Measurements from ENCODE around the gene POPDC2.
"Not testable (repeated sequence)": the region's sequence is repeated elsewhere in the genome, so short reads cannot be mapped to it uniquely, and the experiment has no call there.

Gene POPDC2, protein sequence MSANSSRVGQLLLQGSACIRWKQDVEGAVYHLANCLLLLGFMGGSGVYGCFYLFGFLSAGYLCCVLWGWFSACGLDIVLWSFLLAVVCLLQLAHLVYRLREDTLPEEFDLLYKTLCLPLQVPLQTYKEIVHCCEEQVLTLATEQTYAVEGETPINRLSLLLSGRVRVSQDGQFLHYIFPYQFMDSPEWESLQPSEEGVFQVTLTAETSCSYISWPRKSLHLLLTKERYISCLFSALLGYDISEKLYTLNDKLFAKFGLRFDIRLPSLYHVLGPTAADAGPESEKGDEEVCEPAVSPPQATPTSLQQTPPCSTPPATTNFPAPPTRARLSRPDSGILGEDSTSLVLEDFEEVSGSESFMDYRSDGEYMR

DNA sequence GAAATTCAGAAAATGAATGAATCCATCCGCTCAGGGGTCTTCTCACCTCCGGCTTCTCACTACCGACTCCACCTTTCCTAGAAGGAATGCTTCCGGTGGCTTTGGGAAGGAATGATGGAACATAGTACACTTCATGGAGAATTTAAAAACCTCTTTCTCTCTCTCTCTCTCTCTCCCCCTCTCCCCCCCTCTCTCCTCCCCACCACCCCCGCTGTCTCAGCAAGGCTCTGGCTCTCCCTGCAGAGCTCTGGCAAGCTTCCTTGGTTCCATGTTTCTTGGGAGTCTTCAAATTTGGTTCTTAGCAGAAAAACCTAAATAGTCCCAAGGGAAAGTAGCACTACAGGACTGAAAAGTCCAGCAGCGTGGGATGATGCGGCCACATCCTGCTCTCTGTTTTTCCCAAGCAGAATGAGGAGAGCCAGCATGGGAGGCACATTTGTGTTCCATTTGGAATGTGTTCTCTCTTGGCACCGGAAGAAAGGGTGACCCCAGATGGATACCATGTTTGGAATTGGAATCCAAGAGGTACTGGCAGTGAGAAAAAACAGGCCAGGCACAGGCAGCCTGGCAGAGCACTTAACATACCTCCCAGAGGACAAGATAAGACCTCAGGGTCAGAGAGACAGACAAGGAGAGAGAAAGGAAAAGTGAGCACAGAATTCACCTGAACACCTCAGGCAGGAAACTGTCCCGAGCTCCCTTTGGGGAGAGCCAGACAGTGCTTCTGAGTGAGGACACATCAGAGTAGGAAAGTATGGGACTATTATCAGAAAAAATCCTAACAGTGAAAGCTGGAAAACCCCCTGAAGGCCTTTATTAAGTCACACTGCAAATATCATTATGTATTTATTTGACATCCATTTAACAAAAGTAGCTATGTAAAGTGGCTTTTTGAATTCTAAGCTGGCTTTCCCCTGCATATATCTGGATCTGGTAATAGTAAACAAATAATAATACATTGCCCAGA, at the start of gene POPDC2:
Gene POPDC2 (minus strand): TSS at position 116 of the 967 bp plus-strand sequence. CDS start 166 bp downstream, outside the sequence.
- no peak for DNase-seq

DNA sequence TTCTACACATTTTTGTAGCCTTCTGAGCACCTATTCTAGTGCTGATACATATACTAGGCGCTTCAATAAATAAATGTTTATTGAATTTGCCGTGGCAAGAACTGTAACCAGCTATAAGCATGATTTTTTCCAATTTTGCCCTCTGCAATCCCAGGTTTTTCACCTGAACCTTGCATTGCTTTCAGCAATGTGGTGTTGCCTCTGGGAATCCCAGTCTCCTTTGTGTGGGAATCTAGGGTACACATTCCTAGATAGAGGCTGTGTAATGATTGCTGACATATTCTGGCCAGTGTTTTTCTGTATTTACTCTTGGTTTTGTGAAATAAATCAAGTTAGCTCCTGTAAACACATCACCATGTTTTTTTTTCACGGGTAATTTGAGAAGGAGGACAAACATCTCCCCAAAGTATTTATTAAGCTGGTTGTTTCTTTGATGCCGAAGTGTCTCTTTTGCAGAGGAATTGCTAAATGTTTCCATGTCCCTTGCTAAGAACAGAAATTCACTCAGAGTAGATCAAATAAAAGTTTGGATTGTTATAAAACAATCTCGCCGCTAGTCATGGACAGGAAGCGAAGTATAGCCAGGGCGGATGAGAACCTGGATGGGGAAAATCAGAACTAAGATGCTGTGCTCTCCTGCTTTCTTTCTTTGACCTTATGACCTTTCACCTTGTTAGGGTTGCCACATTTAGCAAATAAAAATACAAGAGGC, 43.6 kb upstream of the POPDC2 start:
- DNase-seq, result no peak

DNA sequence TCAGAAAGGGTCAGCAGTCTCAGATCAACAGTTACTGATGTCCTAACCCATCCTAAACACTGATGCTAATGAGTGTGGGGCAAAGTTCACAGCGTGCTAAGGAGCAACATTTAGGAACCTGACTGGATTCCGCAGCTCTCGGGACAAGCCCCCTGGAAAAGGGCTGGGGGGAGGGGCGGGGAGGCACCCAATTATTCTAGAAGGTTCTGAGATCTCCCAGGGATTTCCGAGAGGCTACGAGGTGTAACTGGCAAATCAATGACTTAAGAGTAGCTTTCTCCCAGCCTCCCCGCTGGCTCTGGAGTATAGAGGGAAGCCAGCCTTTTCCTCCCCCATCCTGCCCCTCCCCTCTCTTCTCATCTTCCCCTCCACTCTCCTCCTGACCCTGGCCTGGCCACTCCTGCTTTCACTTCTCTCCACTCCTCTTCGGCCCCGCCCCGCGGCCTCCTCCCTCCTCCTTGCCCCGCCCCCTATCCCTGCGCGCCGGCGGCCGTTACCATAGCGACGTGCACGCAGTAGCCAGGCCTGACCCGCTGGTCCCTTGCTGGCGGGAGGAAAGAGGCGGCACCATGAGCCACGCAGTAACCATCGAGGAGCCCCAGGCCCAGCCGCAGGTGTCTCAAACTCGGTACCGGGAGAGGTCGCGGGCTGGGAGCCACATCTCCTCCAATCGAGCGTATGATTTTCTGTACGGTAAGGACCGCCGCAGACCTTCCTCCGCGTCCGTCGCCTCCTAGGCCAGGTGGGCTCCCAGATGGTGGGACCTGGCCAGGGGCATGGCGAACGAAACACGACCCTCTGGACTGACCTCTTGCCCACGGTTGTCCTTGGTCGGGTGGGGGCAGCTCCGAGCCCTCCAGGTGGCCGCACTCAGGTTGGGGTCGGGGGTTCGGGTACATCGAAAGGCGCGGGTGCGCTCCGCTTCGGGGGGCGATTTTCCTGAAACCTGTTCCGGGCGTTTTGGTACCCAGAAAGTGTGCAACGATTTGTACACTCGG, 42.4 kb upstream of the POPDC2 start, which contains the start of gene CFAP91:
Gene CFAP91 (plus strand): TSS at position 493 of the 998 bp plus-strand sequence. CDS start 77 bp downstream, at position 570.
- DNase-seq, result peak; percentile 99

DNA sequence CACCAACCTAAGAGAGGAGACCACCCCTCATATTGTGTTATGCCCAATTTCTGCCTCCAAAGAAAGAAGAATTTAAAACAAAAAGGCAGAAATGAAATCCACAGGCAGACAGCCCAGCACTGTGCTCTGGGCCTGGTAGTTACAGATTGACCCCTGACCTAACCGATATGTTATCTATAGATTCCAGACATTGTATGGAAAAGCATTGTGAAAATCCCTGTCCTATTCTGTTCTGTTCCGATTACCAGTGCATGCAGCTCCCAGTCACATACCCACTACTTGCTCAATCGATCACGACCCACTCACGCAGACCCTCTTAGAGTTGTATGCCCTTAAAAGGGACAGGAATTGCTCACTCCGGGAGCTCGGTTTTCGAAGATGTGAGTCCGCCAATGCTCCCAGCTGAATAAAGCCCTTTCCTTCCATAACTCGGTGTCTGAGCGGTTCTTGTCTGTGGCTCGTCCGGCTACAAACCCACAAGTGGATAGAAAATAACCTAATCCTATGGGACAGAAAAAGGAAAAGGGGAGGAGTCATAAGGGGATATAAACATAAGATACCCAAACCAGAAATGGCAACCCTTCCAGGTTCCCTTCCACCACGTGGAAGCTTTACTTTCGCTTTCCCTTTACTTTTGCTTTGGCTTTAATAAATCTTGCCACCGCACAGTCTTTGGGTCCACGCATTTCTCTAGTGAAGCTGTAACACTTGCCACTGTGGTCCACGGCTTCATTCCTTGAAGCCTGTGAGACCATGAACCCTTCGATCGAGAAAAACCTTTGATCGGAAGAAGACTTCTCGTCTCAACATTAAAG, 40.7 kb upstream of the POPDC2 start:
- no peak for DNase-seq

DNA sequence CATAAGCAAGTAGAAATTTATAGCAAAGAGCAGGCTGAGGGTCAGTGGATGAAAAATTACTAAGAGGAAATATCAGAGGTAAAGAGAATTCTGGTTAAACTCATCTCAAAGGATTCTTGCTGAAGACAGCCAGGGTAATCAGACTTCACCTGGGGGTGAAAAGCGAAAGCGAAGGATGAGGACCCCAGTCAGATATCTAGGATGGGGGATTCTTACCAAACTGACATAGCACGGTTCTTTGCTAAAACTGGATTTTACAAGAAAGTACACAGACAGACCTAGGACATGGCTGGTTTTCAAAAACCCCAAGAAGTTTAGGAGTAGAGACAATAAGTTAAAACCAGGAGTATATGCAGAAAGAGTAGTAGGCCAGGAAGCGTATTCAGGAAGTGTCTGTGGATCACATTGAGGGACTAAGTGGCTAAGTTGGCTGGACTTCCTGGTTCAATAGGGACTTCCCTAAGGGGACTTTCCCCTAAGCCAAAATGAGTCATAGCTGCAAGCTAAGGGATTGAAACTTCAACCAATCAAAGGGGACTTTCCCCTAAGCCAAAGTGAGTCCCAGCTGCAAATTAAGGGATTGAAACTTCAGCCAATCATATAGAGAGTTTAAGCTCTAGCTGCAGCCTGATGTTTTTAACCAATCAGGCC, 40.0 kb upstream of the POPDC2 start:
- no peak for DNase-seq

DNA sequence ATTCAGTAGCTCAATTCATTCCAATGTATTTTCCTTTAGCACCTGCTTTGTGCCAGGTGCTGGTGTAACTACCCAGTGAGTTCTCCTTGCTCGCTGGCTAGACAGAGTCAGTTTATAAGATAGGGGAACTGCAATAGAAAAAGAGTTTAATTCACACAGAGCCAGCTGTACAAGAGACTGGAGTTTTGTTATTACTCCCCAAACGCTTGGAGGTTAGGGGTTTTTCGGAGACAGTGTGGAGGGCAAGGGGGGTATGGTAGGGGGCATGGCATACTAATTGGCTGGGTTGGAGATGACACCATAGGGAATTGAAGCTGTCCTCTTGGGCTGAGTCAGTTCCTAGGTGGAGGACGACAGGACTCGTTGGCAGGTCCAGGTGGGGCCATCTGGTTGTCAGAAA, 37.0 kb upstream of the POPDC2 start:
- no peak for DNase-seq

DNA sequence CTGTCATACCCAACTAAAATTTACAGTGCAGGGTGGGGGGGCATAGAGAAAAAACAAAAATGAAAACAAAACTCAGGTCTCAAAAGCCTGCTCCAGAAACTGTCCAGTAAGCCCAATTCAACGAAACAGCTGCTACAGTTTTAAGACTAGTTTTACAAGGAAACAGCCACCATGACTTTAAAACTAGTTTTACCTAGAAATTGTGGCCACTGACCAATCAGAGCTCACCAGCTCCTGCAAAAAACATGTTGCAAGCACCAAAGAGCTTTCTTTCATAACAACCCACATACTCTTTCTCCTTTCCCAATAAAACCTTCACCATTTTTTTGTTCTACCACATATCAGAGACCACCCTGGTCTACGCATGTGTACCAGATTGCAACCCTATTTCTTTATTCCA, 35.1 kb upstream of the POPDC2 start:
- no peak for DNase-seq

DNA sequence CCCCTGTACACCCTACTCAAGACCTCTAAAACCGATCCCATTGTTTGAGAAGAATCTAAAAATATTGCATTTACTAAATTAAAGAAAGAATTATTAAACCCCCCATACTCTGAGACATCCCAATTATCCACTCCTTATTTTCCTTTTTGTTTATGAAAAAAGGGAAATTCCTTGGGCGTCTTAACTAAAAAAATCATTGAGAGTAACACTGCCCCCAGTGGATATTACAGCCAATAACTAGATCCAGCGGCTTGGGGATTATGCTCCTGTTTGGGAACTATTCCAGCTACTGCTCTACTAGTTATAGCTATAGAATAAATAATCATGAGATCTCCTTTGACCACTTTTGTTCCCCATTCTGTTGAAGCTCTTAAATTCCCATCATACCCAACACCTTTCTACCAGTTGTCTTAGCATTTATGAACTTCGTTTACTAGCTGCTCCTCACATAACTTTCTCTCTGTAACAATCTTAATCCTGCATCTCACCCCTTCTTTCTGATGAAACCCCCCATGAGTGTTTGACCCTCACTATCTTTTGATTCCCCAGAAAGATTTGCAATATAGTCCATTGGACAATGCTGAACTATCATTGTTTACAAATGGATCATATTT, 29.8 kb upstream of the POPDC2 start:
- DNase-seq, result peak; percentile 10

DNA sequence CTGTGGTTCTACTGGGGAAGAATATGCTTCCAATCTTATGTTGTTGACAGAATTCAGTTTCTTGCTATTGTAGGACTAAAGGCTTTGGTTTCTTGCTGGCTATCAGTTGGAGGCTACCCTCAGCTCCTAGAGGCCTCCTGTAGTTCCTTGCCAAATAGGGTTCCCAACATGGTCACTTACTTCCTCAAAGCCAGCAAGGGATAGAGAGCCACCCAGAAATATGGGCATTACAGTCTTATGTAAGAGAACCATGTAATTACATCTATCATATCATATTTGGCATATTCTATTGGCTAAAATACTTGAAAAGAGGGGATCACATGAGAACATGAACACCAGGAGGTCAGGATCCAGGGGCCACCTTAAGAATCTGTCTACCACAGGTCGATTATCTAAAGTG, 23.0 kb upstream of the POPDC2 start:
- no peak for DNase-seq

DNA sequence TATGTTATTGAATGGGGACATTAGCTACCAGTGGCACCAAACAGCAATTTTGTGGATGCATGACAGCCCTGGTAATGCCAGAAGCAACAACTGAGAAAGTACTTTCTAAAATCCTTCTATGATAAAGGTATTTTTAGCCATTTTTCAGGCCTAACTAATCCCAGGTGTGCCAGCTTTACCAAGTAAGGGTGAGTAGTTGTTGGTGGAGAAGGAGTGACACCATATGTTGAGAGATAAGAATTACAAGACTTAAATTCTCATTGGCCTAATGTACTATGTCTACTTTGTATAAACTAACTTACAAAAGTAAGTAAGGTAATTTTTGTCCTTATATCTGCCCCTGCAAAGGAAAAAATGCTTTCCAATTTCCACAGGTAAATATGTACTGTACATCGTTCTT, 20.9 kb upstream of the POPDC2 start:
- peak; percentile 21 for DNase-seq

DNA sequence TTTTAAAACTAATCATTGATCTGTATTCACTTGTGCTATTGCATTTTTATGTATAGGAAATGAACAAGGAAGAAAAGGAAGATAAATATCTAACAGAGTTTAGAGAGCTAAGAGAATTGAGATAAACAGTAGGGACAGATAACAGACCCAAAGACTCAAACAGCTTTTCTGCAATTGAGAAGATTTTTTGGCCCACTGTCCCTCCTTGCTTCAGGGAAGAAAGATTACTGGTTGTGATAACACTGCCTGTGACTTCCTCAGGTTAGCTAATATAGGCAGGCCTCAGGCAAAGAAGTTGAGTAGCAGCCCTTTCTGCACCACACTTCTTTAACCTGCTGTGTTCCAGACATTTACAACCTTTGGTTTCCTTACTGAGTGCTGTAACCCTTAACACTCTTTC, 19.5 kb upstream of the POPDC2 start:
- no peak for DNase-seq

DNA sequence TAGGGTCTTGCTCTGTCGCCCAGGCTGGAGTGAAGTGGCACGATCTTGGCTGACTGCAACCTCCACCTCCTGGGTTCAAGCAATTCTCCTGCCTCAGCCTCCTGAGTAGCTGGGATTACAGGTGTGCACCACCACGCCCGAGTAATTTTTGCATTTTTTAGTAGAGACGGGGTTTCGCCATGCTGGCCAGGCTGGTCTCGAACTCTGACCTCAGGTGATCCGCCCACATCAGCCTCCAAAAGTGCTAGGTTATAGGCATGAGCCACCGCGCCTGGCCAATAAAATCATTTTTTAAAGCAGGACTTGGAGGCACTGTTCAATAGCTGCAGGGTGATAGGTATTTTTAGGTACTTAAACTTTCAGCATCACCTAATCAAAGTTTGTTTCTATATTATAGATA, 17.8 kb upstream of the POPDC2 start:
- DNase-seq, result not testable (repeated sequence)

DNA sequence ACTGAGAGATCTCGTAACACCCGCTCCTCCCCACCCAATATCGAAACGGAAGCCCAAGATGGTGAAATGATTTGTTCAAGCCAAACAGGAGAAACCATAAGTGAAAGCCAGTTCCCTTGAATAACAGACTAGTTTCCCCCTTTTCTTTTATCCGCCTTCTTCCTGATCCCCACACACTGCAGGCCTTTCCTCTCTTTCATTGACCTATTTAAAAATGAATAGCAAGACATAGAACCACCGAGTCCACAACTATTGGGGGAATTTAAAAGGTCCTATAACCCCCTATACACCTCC, 17.2 kb upstream of the POPDC2 start:
- no peak for DNase-seq

DNA sequence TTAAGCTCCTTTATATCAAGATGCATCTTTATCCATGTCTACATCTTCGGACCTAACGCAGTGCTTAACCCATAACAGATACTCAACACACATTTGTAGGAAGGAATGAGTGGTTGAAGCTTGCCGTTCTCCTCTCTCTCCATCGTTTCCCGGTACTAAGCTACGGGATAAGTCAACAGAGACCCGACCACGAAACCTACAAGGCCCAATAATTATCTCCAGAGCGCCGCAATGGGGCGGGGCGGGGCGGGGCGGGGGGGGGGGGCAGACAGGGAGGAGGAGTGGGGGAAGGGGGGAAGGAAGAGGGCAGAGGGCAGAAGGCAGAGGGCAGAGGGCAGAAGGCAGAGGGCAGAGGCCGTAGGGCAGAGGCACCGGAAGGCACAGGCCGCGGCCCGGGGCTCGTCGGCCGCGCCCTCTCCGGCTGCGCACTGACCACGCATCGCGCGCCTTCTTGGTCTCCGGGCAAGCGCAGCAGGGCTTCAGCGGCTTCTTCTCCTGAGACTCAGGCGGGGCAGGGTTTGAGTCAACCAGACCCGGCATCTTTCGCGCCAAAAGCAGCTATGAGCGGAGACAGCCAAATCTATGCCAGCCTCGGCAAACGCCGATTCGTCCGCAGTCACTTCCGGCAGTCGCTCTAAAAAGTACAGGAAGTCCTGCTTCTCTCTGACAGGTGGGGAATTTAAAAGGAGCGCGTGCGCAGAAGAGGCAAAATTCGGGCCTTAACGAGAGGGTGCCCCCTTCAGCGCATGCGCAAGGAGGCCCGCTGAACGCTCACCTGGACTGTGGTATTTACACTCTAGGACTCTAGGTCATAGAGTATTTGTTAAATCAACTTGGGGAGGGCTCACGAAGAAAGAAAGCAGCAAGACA, 16.6 kb upstream of the POPDC2 start, which contains the start of gene COX17:
Gene COX17 (minus strand): TSS at position 636 of the 870 bp plus-strand sequence. CDS start 96 bp downstream, at position 540.
- DNase-seq, result peak; percentile 100

DNA sequence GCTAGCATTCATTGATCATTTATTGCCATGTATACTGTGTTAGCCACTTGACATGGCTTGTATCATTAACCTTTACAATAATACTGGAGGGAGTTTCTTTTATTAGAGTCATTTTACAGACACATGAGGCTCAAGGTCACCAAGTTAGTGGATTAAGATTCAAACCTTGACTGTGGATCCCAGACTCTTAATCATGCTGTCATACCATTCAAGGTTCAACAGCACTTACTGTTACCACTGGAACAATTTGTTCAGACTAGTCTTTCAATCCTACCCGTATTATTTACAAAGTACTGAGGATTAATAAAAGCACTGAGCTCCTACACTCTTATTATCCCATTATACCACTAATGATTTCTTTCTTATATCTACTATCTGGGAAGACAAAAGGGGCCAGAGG, 15.6 kb upstream of the POPDC2 start:
- no peak for DNase-seq

DNA sequence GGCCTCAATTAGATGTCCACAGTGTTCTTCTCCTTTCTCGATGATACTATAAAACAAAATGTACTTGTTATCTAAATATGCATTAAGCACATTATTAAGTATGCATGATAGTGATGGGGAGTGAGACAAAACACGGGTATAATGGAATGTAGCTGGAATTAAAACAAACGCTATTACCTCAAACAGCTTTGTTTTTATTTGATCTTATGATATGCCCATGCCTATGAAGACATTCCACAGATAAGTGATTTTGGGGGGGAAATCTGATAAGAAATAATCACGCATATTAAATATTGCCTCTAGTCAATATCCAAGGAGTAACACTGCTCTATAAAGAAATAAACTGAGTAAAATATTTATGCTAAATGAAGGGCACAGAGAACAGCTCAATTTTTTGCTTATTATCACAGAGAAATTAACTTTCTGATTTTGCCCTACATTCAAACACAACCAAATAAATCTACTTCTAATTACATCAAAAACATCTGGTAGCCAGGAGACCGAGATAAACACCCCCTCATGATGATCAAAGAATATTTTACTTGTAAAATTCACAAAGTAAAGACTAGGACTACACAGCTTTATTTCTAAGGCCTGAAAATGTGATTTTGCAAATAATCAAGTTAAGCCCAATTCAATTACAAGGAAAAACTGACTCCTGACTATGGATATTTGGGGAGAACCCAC, 14.9 kb upstream of the POPDC2 start:
- no peak for DNase-seq

DNA sequence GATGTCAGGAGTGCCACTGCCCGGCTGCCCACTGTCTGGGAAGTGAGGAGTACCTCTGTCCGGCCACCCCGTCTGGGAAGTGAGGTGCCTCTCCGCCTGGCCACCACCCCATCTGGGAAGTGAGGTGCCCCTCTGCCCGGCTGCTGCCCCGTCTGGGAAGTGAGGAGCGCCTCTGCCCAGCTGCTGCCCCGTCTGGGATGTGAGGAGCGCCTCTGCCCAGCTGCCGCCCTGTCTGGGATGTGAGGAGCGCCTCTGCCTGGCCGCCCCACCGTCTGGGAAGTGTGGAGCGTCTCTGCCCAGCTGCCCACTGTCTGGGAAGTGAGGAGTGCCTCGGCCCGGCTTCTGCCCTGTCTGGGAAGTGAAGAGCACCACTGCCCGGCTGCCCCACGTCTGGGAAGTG, 13.5 kb upstream of the POPDC2 start:
- no peak for DNase-seq

DNA sequence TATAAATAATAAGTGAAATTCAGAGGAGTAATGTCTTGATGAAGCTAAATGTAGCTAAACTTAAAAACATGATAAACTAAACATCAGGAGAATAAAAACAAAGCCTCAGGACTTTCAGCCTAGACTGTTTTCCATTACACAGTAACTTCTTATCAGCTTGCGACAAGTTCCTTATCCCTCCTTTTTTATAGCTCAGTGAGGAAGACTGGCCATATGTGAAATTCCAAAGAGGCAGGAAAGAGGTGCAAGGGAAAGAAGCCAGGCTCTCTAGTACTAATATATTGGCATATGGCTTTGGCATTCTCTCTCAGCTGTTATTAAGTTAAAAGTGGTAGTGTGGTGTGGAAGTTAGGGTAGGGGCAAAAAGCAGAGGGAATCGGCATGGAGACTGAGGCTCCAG, 12.4 kb upstream of the POPDC2 start:
- DNase-seq, result no peak

Measured in NCI-H1105 (cell line).